ENCODE data around the gene CERS3. TPM values are rescaled to one million over a fixed set of nuclear protein-coding genes. Genes with fewer than 3 reads are reported as not detected.

The CERS3 gene
- total and polyA plus RNA-seq, 10 of the 15 experiments (the other 5 are each of a cell fraction or from before 2014, with no cell fraction given): not detected

- no peak for ATAC-seq
- Histone ChIP-seq H3K27ac (ENCODE audit: control insufficient read depth, insufficient read depth) (no peak overlapping the region), H3K4me2 (ENCODE audit: control insufficient read depth, insufficient read depth) (no peak overlapping the region), H4K20me1 (ENCODE audit: control insufficient read depth, insufficient read depth) (no peaks in the 10 kb centered on the region), H2AFZ (ENCODE audit: control insufficient read depth, low read depth, low read length) (no peak overlapping the region), H3K36me3 (ENCODE audit: control insufficient read depth in 2 of 2, insufficient read depth in 2 of 2, low read length in 1 of 2) (no peaks in the 10 kb centered on the region), H3K27me3 (replicated peaks in 1 of 2; ENCODE audit: control insufficient read depth in 2 of 2, insufficient read depth in 2 of 2, low read length in 1 of 2) (no peaks in the 10 kb centered on the region), H3K4me1 (ENCODE audit: control insufficient read depth, insufficient read depth, low read length) (no peaks in the 10 kb centered on the region), H3K9ac (ENCODE audit: control insufficient read depth, insufficient read depth, low read length) (no peak overlapping the region), H3K9me3 (replicated peaks; ENCODE audit: control insufficient read depth, insufficient read depth, low read length) (no peaks in the 10 kb centered on the region), H3K79me2 (ENCODE audit: control insufficient read depth, insufficient read depth, low read length) (no peaks in the 10 kb centered on the region), H3K4me3 (no peak overlapping the region)
- CTCF ChIA-PET: interaction anchor here (0.7 kb wide), 1 partner anchor 1363 kb away, joined by 3 read pairs; no protein-coding TSS in a partner anchor
- intact Hi-C loops (cut with micrococcal nuclease; ENCODE audit: unreplicated experiment): no loop called here
- SMC1A ChIA-PET (ENCODE audit: uncharacterized antibody, unreplicated experiment): no interaction called here
- TF ChIP-seq SMAD5 (IDR thresholded peaks at IDR 0.05; ENCODE audit: low read depth) (no peak), TCF12 (IDR thresholded peaks at IDR 0.05; ENCODE audit: low read depth, low read length) (no peak), NFYB (IDR thresholded peaks at IDR 0.05; ENCODE audit: insufficient read depth, low read depth, low read length) (no peak), ZNF592 (IDR thresholded peaks at IDR 0.05) (no peak), ESRRA (IDR thresholded peaks at IDR 0.05; ENCODE audit: low read length) (no peak), SUZ12 (IDR thresholded peaks at IDR 0.05; ENCODE audit: unreplicated experiment) (no peak), ZNF384 (IDR thresholded peaks at IDR 0.05; ENCODE audit: borderline replicate concordance, low read depth, low read length) (no peak), HDAC2 (IDR thresholded peaks at IDR 0.05) (no peak), ATF2 (IDR thresholded peaks at IDR 0.05; ENCODE audit: low read length) (no peak), E2F4 (IDR thresholded peaks at IDR 0.05; ENCODE audit: low read depth, low read length) (no peak), NFXL1 (IDR thresholded peaks at IDR 0.05; ENCODE audit: borderline replicate concordance) (no peak), RELA (IDR thresholded peaks at IDR 0.05; ENCODE audit: borderline replicate concordance, partially characterized antibody) (no peak), HCFC1 (IDR thresholded peaks at IDR 0.05; ENCODE audit: low read length) (no peak)
- POLR2A ChIA-PET: no interaction called here
- 47% methylated on average over 3 of the region's 3 CpGs for WGBS (ENCODE audit: insufficient coverage, insufficient replicate concordance, low lambda C conversion rate, missing lambda C conversion rate)
- RAD21 ChIA-PET (ENCODE audit: unreplicated experiment): no interaction called here
- BruUV-seq (replicated peaks): no TSS peak
- FAIRE-seq: no peak
- DNase-seq (ENCODE audit: low read depth, low spot score): no peak
- in situ Hi-C loops (cut with MboI): no loop called here
These were observed 91.5 kb downstream of the CERS3 start for GRCh38 chr15:100437261-100437660.
